Heart left ventricle (tissue), 16 donors: ENCODE results near the gene UBXN1. TPM values are rescaled to one million over a fixed set of nuclear protein-coding genes. Genes with fewer than 3 reads are reported as not detected.

Source experiments
- ATAC-seq, 4 donors: fragments of 200-7000 bp; cut with Tn5 transposase; one replicate each; pipeline ENCODE4 v1.9.1; 2020 to 2022; ENCODE audit warnings: moderate library complexity in 4 of 4, mild to moderate bottlenecking in 3 of 4, moderate number of reproducible peaks in 1 of 4
- DNase-seq, 5 donors: peaks; one replicate each; pipeline ENCODE4 v3.0.0-alpha.2; 2020
- H3K27ac ChIP-seq, 12 donors: fragments of 200-600 bp; sonication (generic) in 4 of 12; one replicate each; pipeline versions ENCODE4 v1.5.0 to v1.8.0; 2016 to 2022; ENCODE audit warnings: mild to moderate bottlenecking in 2 of 12
- H3K27me3 ChIP-seq, 9 donors: fragments of 200-600 bp; sonication (generic) in 2 of 9; one replicate each; pipeline versions ENCODE4 v1.5.1 to v1.8.0; 2016 to 2022; ENCODE audit warnings: mild to moderate bottlenecking in 3 of 9
- H3K36me3 ChIP-seq, 9 donors: fragments of 200-600 bp; sonication (generic) in 2 of 9; one replicate each; pipeline versions ENCODE4 v1.5.0 to v1.8.0; 2018 to 2022; ENCODE audit warnings: mild to moderate bottlenecking in 2 of 9
- H3K4me1 ChIP-seq, 12 donors: fragments of 200-600 bp; sonication (generic) in 4 of 12; one replicate each; pipeline versions ENCODE4 v1.5.0 to v1.8.0; 2016 to 2022; ENCODE audit warnings: mild to moderate bottlenecking in 3 of 12
- H3K4me3 ChIP-seq, 12 donors: fragments of 200-600 bp; sonication (generic) in 4 of 12; one replicate each; pipeline versions ENCODE4 v1.5.0 to v1.8.0; 2017 to 2022; ENCODE audit warnings: mild to moderate bottlenecking in 9 of 12, moderate library complexity in 4 of 12
- H3K9me3 ChIP-seq, 12 donors: fragments of 200-600 bp; sonication (generic) in 4 of 12; one replicate each; pipeline versions ENCODE4 v1.5.0 to v1.8.0; 2016 to 2022; ENCODE audit warnings: mild to moderate bottlenecking in 1 of 12
- POLR2A ChIP-seq, 2 donors: fragments of 450-650 bp; IDR thresholded peaks; one replicate each; pipeline ENCODE4 v1.6.1; 2017; ENCODE audit warnings: antibody characterized with exemption in 2 of 2, mild to moderate bottlenecking in 2 of 2, moderate library complexity in 2 of 2
- WGBS, 4 donors: extraction: QIAGEN DNeasy Blood & Tissue Kit in 2 of 4; methylation state at CpG; one replicate each; pipeline versions ENCODE4 v1.1.5 to v1.1.7; 2013 to 2018; 5-methylcytosine and 5-hydroxymethylcytosine counted together
- intact Hi-C, 10 donors: fragments of 100-400 bp; cut with DNase I; formaldehyde crosslinking; loops; one replicate each; pipeline versions ENCODE4 v1.11.1 to v1.14.2; 2022
- polyA plus RNA-seq, 2 donors: library from polyadenylated mRNA; stranded (reverse); fragments of 200-250 nt; gene quantifications; one replicate each; pipeline ENCODE4 v1.2.3, GENCODE V29; 2013
- total RNA-seq, 9 donors: library from RNA; depleted of rRNA in 2 of 9; stranded (reverse); fragments of >200 nt in 2 of 9; fragmentation: NEBNext Ultra II Directional in 3 of 9; extraction: Animal tissue kit (Norgen Biotek cat#: 25700) in 3 of 9; gene quantifications; one replicate each; pipeline versions ENCODE4 v1.1.0 to v1.2.4, GENCODE V29; 2016 to 2023
- TF ChIP-seq, protein P1 (sequence below), 12 donors: fragments of 200-600 bp; sonication (generic) in 4 of 12; IDR thresholded peaks; one replicate each; pipeline versions ENCODE4 v1.5.0 to v1.8.0; 2018 to 2022; ENCODE audit warnings: antibody characterized with exemption in 12 of 12, mild to moderate bottlenecking in 5 of 12
- donor health status: ischemic (EF 13 %, LVEDD 7.1; RV severe dilation, severe dysfunction).
- donor health status: healthy with polysubstance abuse.
- donor health status: DM: no; HTN: yes; CAD: no.
- donor health status: DM: no; HTN: no; CAD: no.
- donor health status: ischemic (EF 25% LVEDD 6.9; RV normal size, moderate dysfunction).
- donor health status: ischemic (EF 25% LVEDD 5.7; RV mildly dilated, moderate dysfunction).
- donor health status: healthy.
- donor health status: DM: yes; HTN: yes; CAD: no.
- donor health status: ischemic (EF 35%, LVEDD 5.7; RV mildly dilated, moderate dysfunction).
- donor health status: nonischemic (EF 11% LVEDD 7.7; RV severe dilation, severe dysfunction).
- donor health status: DM: yes; HTN: yes; CAD: no.
- donor health status: PGD.
- donor health status: ischemic (EF 29% LVEDD 5.4; RV normal size, mild dysfunction).
- donor health status: nonischemic (EF 23%, LVEDD 6.1; RV moderate dilation, normal function).

Gene UBXN1
- total and polyA plus RNA-seq, 11 donors: 69.2 to 188 (median 83.2) TPM

DNA sequence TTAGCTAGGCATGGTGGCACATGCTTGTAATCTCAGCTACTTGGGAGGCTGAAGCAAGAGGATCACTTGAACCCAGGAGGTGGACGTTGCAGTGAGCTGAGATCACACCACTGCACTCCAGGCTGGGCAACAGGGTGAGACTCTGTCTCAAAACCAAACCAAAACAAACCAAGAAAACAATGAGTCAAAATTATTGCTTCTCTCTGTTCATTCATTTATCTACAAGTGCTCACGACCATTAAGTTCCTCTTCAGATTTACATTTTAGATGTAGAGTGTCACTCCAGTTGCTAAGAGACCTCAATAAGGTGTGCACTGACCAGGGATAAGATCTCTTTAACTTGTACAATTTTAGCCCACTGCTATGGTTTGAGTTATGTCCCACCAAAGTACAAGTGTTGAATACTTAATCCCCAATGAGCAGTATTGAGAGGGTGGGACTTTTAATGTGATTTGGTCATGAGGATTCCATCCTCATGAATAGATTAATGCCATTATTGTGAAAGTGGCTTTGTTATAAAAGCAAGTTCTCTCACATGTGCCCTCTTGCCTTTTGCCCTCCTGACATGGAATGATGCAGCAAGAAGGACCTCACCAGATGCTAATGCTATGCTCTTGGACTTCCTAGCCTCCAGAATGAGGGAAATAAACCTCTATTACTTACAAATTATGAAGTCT lies 40.6 kb upstream of the UBXN1 start:
- Histone ChIP-seq H3K27ac (no peak overlapping the region), H3K36me3 (peaks cover 16 to 100% (median 96%) of the 10 kb centered on the region in 9 donors), H3K4me3 (no peak overlapping the region), H3K27me3 (no peaks in the 10 kb centered on the region), H3K4me1 (peaks cover 0 to 21% (median 10%) of the 10 kb centered on the region in 12 donors), H3K9me3 (no peaks in the 10 kb centered on the region)
- 69 to 83% (median 81%) methylated on average over 2 of the region's 2 CpGs for WGBS, 4 donors
- DNase-seq (no peak), ATAC-seq (no peak)
- intact Hi-C loops: no loop called here
- TF ChIP-seq, protein P1, sequence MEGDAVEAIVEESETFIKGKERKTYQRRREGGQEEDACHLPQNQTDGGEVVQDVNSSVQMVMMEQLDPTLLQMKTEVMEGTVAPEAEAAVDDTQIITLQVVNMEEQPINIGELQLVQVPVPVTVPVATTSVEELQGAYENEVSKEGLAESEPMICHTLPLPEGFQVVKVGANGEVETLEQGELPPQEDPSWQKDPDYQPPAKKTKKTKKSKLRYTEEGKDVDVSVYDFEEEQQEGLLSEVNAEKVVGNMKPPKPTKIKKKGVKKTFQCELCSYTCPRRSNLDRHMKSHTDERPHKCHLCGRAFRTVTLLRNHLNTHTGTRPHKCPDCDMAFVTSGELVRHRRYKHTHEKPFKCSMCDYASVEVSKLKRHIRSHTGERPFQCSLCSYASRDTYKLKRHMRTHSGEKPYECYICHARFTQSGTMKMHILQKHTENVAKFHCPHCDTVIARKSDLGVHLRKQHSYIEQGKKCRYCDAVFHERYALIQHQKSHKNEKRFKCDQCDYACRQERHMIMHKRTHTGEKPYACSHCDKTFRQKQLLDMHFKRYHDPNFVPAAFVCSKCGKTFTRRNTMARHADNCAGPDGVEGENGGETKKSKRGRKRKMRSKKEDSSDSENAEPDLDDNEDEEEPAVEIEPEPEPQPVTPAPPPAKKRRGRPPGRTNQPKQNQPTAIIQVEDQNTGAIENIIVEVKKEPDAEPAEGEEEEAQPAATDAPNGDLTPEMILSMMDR (IDR thresholded peaks at IDR 0.05): no peak
- TF ChIP-seq POLR2A (IDR thresholded peaks at IDR 0.05): no peak

- ATAC-seq: no peak
- peaks cover 13 to 100% (median 98%) of the 10 kb centered on the region in 9 donors for H3K36me3 ChIP-seq
- intact Hi-C loops: no loop called here
- no peak overlapping the region for H3K4me3 ChIP-seq
- no peak overlapping the region for H3K27ac ChIP-seq
- H3K27me3 ChIP-seq: no peaks in the 10 kb centered on the region
- DNase-seq: no peak
- H3K4me1 ChIP-seq: peaks cover 0 to 26% (median 11%) of the 10 kb centered on the region in 12 donors
- TF ChIP-seq, protein P1 (IDR thresholded peaks at IDR 0.05): no peak
- TF ChIP-seq POLR2A (IDR thresholded peaks at IDR 0.05): no peak
- no peaks in the 10 kb centered on the region for H3K9me3 ChIP-seq
- 89 to 94% (median 90%) methylated on average over 11 of the region's 11 CpGs for WGBS, 4 donors
These were observed 37.9 kb upstream of the UBXN1 start for GRCh38 chr11:62716816-62717215.

- DNase-seq (no peak), ATAC-seq (no peak)
- peaks cover 0 to 26% (median 11%) of the 10 kb centered on the region in 12 donors for H3K4me1 ChIP-seq
- WGBS, 4 donors: 87 to 91% (median 90%) methylated on average over 5 of the region's 5 CpGs
- TF ChIP-seq POLR2A (IDR thresholded peaks at IDR 0.05): no peak
- TF ChIP-seq, protein P1 (IDR thresholded peaks at IDR 0.05): no peak
- H3K4me3 ChIP-seq: no peak overlapping the region
- intact Hi-C loops: no loop called here
- H3K27ac ChIP-seq: no peak overlapping the region
- H3K27me3 ChIP-seq: no peaks in the 10 kb centered on the region
- peaks cover 13 to 100% (median 98%) of the 10 kb centered on the region in 9 donors for H3K36me3 ChIP-seq
- H3K9me3 ChIP-seq: no peaks in the 10 kb centered on the region
These were observed 37.3 kb upstream of the UBXN1 start for GRCh38 chr11:62716206-62716605.

- no peak for ATAC-seq
- no peaks in the 10 kb centered on the region for H3K9me3 ChIP-seq
- H3K36me3 ChIP-seq: peaks cover 13 to 100% (median 98%) of the 10 kb centered on the region in 9 donors
- no peak for DNase-seq
- H3K27me3 ChIP-seq: no peaks in the 10 kb centered on the region
- no peak overlapping the region for H3K4me3 ChIP-seq
- H3K27ac ChIP-seq: no peak overlapping the region
- TF ChIP-seq POLR2A (IDR thresholded peaks at IDR 0.05): no peak
- TF ChIP-seq, protein P1 (IDR thresholded peaks at IDR 0.05): no peak
- WGBS, 4 donors: 90 to 93% (median 91%) methylated on average over 24 of the region's 24 CpGs
- peaks cover 0 to 28% (median 14%) of the 10 kb centered on the region in 12 donors for H3K4me1 ChIP-seq
- intact Hi-C loops: no loop called here
These were observed 36.6 kb upstream of the UBXN1 start for GRCh38 chr11:62715150-62716130.
